Endothelial cell of coronary artery (primary cell): ENCODE measurements around the gene CLRN3. TPM values are rescaled to one million over a fixed set of nuclear protein-coding genes. Genes with fewer than 3 reads are reported as not detected.

ENCODE experiments used
- total RNA-seq: library from RNA; depleted of rRNA; stranded (reverse); fragments of >200 nt; gene quantifications from 2 replicates; pipeline ENCODE4 v1.2.3, GENCODE V29; 2014

The CLRN3 gene, protein sequence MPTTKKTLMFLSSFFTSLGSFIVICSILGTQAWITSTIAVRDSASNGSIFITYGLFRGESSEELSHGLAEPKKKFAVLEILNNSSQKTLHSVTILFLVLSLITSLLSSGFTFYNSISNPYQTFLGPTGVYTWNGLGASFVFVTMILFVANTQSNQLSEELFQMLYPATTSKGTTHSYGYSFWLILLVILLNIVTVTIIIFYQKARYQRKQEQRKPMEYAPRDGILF
- total RNA-seq, result 0.09 TPM in 2 replicates

DNA sequence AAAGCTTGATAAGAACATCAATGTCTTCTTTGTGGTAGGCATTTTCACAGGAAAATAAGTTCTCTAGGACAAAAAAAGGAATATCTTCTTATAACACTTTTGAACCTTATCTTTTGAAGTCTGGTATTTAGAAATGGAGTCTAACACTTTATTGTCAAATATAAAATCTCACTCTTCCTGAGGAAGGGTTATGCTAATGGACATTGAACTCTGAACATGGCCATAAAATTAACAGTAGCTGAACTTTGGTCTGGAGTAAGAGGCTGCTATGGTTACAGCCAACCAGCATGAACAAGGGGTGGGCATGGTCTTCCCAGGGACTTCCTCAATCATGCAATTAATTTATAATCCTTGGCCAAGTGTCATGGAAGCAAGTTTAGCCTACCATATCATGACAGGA lies at the start of gene CLRN3:
Gene CLRN3, minus strand, starts transcription at position 199 of the 400 bp plus-strand sequence. Its CDS starts 157 bp downstream, at position 42.

DNA sequence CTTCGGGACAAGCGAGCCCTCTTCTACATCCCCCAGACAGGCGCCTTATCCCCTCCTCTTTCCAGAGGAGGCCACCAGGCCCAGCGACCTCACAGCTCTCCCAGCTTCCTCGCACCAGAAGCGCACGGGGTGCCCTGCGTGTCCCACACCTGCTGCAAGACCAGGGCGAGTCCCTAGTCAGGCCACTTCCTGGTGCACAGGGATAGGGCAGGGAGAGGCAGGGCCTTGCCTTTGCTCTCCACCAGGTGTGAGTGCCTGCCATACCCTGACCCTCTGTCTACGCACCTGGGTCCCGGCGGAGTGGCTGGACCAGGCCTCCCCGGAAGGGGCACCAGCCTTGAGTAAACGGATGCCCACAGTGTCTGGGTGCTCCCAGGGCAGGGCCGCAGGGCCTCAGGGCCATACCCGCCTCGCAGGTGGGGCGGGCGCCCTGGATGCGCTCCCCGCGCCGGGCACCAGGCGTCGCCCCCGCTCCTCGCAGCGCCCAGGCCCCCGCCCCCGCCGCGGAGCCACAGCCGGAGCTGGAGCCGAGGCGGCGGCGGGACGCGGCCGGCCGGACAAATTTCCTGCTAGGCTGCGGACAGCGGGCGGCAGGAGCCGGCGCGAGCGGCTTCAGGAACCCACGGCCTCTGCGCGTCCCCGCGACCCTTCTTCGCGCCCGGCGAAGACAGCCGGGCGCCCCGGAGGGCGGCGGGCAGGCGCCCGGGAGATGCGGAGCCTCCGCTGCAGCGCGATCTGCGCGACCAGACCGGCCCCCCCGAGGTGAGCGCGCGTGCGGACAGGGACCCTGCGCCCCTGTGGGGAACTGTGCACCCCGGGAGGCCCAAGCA lies 14.0 kb upstream of the CLRN3 start, which contains the start of gene PTPRE:
Gene PTPRE, plus strand, starts transcription at position 556 of the 830 bp plus-strand sequence. CDS start 133,779 bp downstream, outside the sequence.

Other genes with a start within 250 kb of the CLRN3 start
- gene FOXI2, start 155.8 kb downstream of the CLRN3 start, total RNA-seq, result not detected in 2 replicates
- 40.2 and 49.2 TPM in 2 replicates for gene PTPRE, start 14.2 kb upstream of the CLRN3 start, total RNA-seq
- gene MKI67, start 233.5 kb upstream of the CLRN3 start, total RNA-seq, result 8.1 and 19.0 TPM in 2 replicates